Nephron progenitor cell (in vitro differentiated cells): ENCODE measurements around the gene NAALADL2.
"Not testable (repeated sequence)": the region's sequence is repeated elsewhere in the genome, so short reads cannot be mapped to it uniquely, and the experiment has no call there.

Experiments
- DNase-seq: peaks from one replicate; pipeline ENCODE4 v3.0.0; 2021
- H3K27ac Mint-ChIP-seq: 2 replicates; pipeline ENCODE4 v1.8.0; 2021; ENCODE audit warnings: mild to moderate bottlenecking, moderate library complexity, mixed read lengths
- H3K27me3 Mint-ChIP-seq: 2 replicates; pipeline ENCODE4 v1.8.0; 2021; ENCODE audit warnings: mild to moderate bottlenecking, low read depth, mixed read lengths; ENCODE audit not compliant: poor library complexity
- H3K36me3 Mint-ChIP-seq: 2 replicates; pipeline ENCODE4 v1.8.0; 2021; ENCODE audit warnings: low read depth, mixed read lengths
- H3K4me1 Mint-ChIP-seq: 2 replicates; pipeline ENCODE4 v1.8.0; 2021; ENCODE audit warnings: mixed read lengths
- H3K4me3 Mint-ChIP-seq: 2 replicates; pipeline ENCODE4 v1.8.0; 2021; ENCODE audit warnings: mild to moderate bottlenecking, moderate library complexity, mixed read lengths
- H3K9me3 Mint-ChIP-seq: 2 replicates; pipeline ENCODE4 v1.8.0; 2021; ENCODE audit warnings: mild to moderate bottlenecking, moderate library complexity, mixed read lengths
- TF ChIP-seq, protein P1 (sequence below): fragments of 200-600 bp; sonication (generic); IDR thresholded peaks from 2 replicates; pipeline ENCODE4 v1.5.0; 2021; ENCODE audit warnings: antibody characterized with exemption

NAALADL2 gene

GRCh38 chr3:175413926-175414325 lies 554.8 kb downstream of the NAALADL2 start:
- H3K4me3 Mint-ChIP-seq, result no peak overlapping the region
- TF ChIP-seq, protein P1, sequence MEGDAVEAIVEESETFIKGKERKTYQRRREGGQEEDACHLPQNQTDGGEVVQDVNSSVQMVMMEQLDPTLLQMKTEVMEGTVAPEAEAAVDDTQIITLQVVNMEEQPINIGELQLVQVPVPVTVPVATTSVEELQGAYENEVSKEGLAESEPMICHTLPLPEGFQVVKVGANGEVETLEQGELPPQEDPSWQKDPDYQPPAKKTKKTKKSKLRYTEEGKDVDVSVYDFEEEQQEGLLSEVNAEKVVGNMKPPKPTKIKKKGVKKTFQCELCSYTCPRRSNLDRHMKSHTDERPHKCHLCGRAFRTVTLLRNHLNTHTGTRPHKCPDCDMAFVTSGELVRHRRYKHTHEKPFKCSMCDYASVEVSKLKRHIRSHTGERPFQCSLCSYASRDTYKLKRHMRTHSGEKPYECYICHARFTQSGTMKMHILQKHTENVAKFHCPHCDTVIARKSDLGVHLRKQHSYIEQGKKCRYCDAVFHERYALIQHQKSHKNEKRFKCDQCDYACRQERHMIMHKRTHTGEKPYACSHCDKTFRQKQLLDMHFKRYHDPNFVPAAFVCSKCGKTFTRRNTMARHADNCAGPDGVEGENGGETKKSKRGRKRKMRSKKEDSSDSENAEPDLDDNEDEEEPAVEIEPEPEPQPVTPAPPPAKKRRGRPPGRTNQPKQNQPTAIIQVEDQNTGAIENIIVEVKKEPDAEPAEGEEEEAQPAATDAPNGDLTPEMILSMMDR, result no peak
- no peaks in the 10 kb centered on the region for H3K4me1 Mint-ChIP-seq
- no peaks in the 10 kb centered on the region for H3K9me3 Mint-ChIP-seq
- no peak overlapping the region for H3K27ac Mint-ChIP-seq
- H3K27me3 Mint-ChIP-seq, result no peaks in the 10 kb centered on the region
- H3K36me3 Mint-ChIP-seq, result no peaks in the 10 kb centered on the region
- DNase-seq, result no peak

DNA sequence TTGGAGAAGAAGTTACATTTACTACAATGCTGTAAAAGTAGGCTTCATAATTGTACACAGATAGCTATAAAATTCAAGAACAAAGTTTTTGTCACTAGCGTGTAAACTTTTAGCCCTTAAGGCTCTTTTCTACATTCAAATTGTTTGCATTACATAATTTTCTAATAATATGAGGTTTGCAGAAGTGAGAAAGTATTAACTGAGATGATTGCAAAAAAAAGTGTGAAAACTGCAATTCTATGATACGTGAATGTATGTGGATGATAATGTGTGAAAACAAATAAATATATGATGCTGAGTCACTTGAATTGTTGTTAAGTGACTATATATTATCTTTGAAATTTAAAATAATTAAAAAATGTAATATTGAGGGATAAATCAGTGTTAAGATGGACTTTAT lies 557.5 kb downstream of the NAALADL2 start:
- no peaks in the 10 kb centered on the region for H3K36me3 Mint-ChIP-seq
- no peak overlapping the region for H3K27ac Mint-ChIP-seq
- DNase-seq, result no peak
- H3K9me3 Mint-ChIP-seq, result no peaks in the 10 kb centered on the region
- no peaks in the 10 kb centered on the region for H3K4me1 Mint-ChIP-seq
- H3K4me3 Mint-ChIP-seq, result no peak overlapping the region
- no peaks in the 10 kb centered on the region for H3K27me3 Mint-ChIP-seq
- TF ChIP-seq, protein P1, result no peak

GRCh38 chr3:175417426-175417825 lies 558.3 kb downstream of the NAALADL2 start:
- H3K27me3 Mint-ChIP-seq, result no peaks in the 10 kb centered on the region
- H3K27ac Mint-ChIP-seq, result no peak overlapping the region
- no peaks in the 10 kb centered on the region for H3K9me3 Mint-ChIP-seq
- no peak for DNase-seq
- TF ChIP-seq, protein P1, result no peak
- no peak overlapping the region for H3K4me3 Mint-ChIP-seq
- H3K36me3 Mint-ChIP-seq, result no peaks in the 10 kb centered on the region
- H3K4me1 Mint-ChIP-seq, result no peaks in the 10 kb centered on the region

DNA sequence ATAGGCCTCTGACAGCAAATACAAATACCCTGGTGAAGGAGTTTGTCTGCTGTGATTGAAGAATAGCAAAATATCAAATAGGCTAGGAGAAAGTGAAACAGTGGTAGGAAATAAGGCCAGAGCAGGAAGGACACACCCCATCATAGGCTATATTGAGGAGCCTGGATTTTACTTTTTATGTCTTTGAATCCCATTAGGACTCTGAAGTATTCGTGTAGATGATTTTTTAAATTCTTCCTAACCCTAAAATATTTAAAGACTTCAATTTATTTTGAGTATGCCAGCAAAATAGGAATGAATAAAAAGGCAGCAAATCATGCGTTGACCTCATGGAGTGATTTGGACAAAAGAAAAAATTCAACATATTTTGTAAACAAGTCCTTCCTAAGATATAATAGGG lies 562.8 kb downstream of the NAALADL2 start:
- no peaks in the 10 kb centered on the region for H3K36me3 Mint-ChIP-seq
- peak overlapping the region; percentile 73 for H3K27ac Mint-ChIP-seq
- H3K27me3 Mint-ChIP-seq, result no peaks in the 10 kb centered on the region
- no peaks in the 10 kb centered on the region for H3K9me3 Mint-ChIP-seq
- no peak overlapping the region for H3K4me3 Mint-ChIP-seq
- TF ChIP-seq, protein P1, result no peak
- no peak for DNase-seq
- H3K4me1 Mint-ChIP-seq, result no peaks in the 10 kb centered on the region

DNA sequence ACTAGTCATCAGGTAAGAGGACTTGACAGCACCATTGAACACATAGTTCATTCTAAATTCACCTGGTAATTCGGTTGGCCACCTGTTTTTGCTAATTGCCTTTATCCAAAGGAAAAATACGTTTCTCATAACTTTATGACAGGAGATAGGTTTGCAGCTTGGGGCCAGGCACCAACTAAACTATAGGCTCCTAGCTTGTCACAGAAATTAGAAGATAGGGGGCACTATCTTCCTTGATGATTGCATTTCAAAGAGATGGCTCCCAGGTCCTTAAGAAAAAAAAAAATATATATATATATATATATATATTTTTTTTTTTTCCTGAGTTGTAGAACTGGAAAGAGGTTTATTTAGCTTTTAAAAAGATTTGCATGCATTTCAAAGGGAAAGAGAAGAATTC lies 563.6 kb downstream of the NAALADL2 start:
- TF ChIP-seq, protein P1, result no peak
- Mint-ChIP-seq H3K36me3 (no peaks in the 10 kb centered on the region), H3K27me3 (no peaks in the 10 kb centered on the region), H3K4me3 (no peak overlapping the region), H3K4me1 (no peaks in the 10 kb centered on the region), H3K9me3 (no peaks in the 10 kb centered on the region), H3K27ac (no peak overlapping the region)
- no peak for DNase-seq

DNA sequence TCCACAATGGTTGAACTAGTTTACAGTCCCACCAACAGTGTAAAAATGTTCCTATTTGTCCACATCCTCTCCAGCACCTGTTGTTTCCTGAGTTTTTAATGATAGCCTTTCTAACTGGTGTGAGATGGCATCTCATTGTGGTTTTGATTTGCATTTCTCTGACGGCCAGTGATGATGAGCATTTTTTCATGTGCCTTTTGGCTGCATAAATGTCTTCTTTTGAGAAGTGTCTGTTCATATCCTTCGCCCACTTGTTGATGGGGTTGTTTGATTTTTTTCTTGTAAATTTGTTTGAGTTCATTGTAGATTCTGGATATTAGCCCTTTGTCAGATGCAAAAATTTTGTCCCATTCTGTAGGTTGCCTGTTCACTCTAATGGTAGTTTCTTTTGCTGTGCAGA lies 564.7 kb downstream of the NAALADL2 start:
- not testable (repeated sequence) for H3K9me3 Mint-ChIP-seq, DNase-seq, H3K4me1 Mint-ChIP-seq, H3K4me3 Mint-ChIP-seq, H3K27ac Mint-ChIP-seq, H3K27me3 Mint-ChIP-seq, H3K36me3 Mint-ChIP-seq
